Skin epidermis (tissue), 12 donors: ENCODE results near the gene KRT72.
"Not testable (repeated sequence)": the region's sequence is repeated elsewhere in the genome, so short reads cannot be mapped to it uniquely, and the experiment has no call there.

ENCODE experiments used
- H3K27ac ChIP-seq, 21 experiments: fragments of 200-600 bp; sonication (generic) in 11 of 21; one replicate each; pipeline ENCODE4 v1.5.0; 2020; ENCODE audit warnings: mild to moderate bottlenecking in 3 of 21, inconsistent platforms in 2 of 21, moderate library complexity in 2 of 21
- H3K4me3 ChIP-seq, 7 experiments: fragments of 200-600 bp; sonication (generic) in 2 of 7; one replicate each; pipeline ENCODE4 v1.5.0; 2020; ENCODE audit warnings: inconsistent platforms in 2 of 7, mild to moderate bottlenecking in 2 of 7, moderate library complexity in 1 of 7

The KRT72 gene

GRCh38 chr12:52611080-52611468, 9.8 kb upstream of the KRT72 start:
- no peak overlapping the region for H3K27ac ChIP-seq
- no peak overlapping the region for H3K4me3 ChIP-seq

- Histone ChIP-seq H3K27ac (no peak overlapping the region), H3K4me3 (no peak overlapping the region)
Measured at GRCh38 chr12:52608826-52609630, 7.8 kb upstream of the KRT72 start.

- H3K27ac ChIP-seq: no peak overlapping the region
- H3K4me3 ChIP-seq: no peak overlapping the region
Measured at GRCh38 chr12:52608161-52608560, 6.9 kb upstream of the KRT72 start.

- H3K4me3 ChIP-seq: no peak overlapping the region
- H3K27ac ChIP-seq: no peak overlapping the region
Measured at GRCh38 chr12:52607314-52607713, 6.1 kb upstream of the KRT72 start.

- Histone ChIP-seq H3K4me3 (no peak overlapping the region), H3K27ac (no peak overlapping the region)
Measured at GRCh38 chr12:52606581-52607218, 5.4 kb upstream of the KRT72 start.

GRCh38 chr12:52606096-52606495, 4.8 kb upstream of the KRT72 start:
- Histone ChIP-seq H3K27ac (no peak overlapping the region), H3K4me3 (no peak overlapping the region)

- Histone ChIP-seq H3K27ac (no peak overlapping the region), H3K4me3 (no peak overlapping the region)
Measured at GRCh38 chr12:52605542-52605941, 4.3 kb upstream of the KRT72 start.

- no peak overlapping the region for H3K27ac ChIP-seq
- H3K4me3 ChIP-seq: no peak overlapping the region
Measured at GRCh38 chr12:52604859-52605258, 3.6 kb upstream of the KRT72 start.

GRCh38 chr12:52603314-52603713, 2.1 kb upstream of the KRT72 start:
- no peak overlapping the region for H3K4me3 ChIP-seq
- no peak overlapping the region for H3K27ac ChIP-seq

GRCh38 chr12:52602552-52602951, 1.3 kb upstream of the KRT72 start:
- H3K4me3 ChIP-seq: no peak overlapping the region
- no peak overlapping the region for H3K27ac ChIP-seq

- no peak overlapping the region for H3K4me3 ChIP-seq
- no peak overlapping the region for H3K27ac ChIP-seq
Measured at GRCh38 chr12:52601671-52602070, 408 bp upstream of the KRT72 start.

GRCh38 chr12:52600475-52600874, 788 bp downstream of the KRT72 start:
- Histone ChIP-seq H3K27ac (no peak overlapping the region), H3K4me3 (no peak overlapping the region)

- Histone ChIP-seq H3K4me3 (no peak overlapping the region), H3K27ac (no peak overlapping the region)
Measured at GRCh38 chr12:52600071-52600470, 1.2 kb downstream of the KRT72 start.

- no peak overlapping the region for H3K27ac ChIP-seq
- no peak overlapping the region for H3K4me3 ChIP-seq
Measured at GRCh38 chr12:52598966-52599365, 2.3 kb downstream of the KRT72 start.

GRCh38 chr12:52594237-52594636, 7.0 kb downstream of the KRT72 start:
- not testable (repeated sequence) for H3K4me3 ChIP-seq, H3K27ac ChIP-seq

- H3K27ac ChIP-seq: no peak overlapping the region
- H3K4me3 ChIP-seq: no peak overlapping the region
Measured at GRCh38 chr12:52591521-52591920, 9.7 kb downstream of the KRT72 start.

- H3K27ac ChIP-seq: no peak overlapping the region
Measured at GRCh38 chr12:52590021-52590420, 11.2 kb downstream of the KRT72 start.

GRCh38 chr12:52587563-52587962, 13.7 kb downstream of the KRT72 start:
- Histone ChIP-seq H3K27ac (no peak overlapping the region), H3K4me3 (no peak overlapping the region)

More at GRCh38 chr12:52590021-52590420, 11.2 kb downstream of the KRT72 start:
- no peak overlapping the region for H3K4me3 ChIP-seq

- H3K27ac ChIP-seq: no peak overlapping the region
Measured at GRCh38 chr12:52585946-52586345, 15.3 kb downstream of the KRT72 start.

GRCh38 chr12:52585066-52585465, 16.2 kb downstream of the KRT72 start:
- Histone ChIP-seq H3K27ac (no peak overlapping the region), H3K4me3 (no peak overlapping the region)

More at GRCh38 chr12:52585946-52586345, 15.3 kb downstream of the KRT72 start:
- no peak overlapping the region for H3K4me3 ChIP-seq

- Histone ChIP-seq H3K4me3 (no peak overlapping the region), H3K27ac (peak overlapping the region in 1 of 21 experiments; percentile 11)
Measured at GRCh38 chr12:52584156-52584682, 17.0 kb downstream of the KRT72 start.
